GM19351 (cell line): ENCODE measurements around the gene NOL12.

Experiments
- ATAC-seq: cut with Tn5 transposase; IDR thresholded peaks from one replicate; pipeline ENCODE4 v1.9.1; 2021; ENCODE audit warnings: mild to moderate bottlenecking, moderate library complexity; ENCODE audit not compliant: unreplicated experiment

The NOL12 gene

DNA sequence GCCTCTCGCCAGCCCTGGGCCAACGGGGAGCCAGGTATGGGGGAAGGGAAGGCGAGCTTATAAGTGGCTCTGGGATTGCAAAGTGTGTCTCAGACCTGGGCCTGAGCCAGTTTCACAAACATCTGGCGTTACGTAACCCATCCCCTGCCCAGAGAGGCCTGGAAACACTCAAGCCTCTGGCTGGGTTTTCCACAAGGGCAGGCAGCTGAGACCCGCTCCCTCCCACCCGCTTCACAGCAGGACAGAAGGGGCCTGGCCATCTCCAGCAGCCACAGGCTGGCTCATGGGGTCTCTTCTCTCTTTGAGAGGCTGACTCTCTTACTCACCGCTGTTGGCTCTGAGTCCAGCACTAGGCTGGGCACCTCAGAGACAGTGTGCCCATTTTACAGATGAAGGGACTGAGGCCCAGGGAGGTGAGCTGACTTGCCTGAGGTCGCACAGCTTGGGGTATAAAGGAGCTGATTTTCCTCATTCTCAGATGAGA, 55.2 kb downstream of the NOL12 start:
- ATAC-seq = no peak

DNA sequence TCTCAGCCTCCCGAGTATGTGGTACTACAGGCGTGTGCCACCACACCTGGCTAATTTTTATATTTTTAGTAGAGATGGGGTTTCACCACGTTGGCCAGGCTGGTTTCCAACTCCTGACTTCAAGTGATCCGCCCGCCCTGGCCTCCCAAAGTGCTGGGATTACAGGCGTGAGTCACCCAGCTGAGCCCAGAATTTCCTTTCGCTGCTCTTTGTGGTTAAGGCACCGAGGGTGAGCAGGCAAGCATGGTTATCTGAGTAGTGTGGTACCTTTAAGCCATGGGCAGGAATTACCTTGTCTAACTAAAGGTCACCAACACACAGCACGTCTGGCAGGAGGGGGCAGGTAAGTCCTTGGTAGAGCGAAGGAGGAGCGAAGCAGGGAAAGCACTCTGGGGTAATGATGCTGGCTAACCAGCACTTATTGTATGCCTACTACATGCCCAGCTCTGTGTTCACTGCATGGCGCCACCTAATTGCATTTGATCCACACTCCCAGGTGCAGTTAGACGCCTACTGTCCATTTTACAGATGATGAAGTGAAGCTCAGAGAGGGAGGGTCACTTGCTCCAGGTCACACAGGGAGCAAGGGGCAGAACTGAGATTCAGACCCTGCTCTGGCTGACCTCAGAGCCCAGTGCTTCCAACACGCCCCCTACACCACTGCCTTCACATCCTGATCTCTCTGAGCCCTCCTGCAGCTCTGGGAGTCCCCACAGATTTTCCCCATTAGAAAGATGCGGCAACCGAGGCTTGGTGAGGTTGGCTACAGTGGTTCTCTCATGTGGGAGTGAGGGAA, 56.4 kb downstream of the NOL12 start:
- ATAC-seq = no peak
